Measurements from ENCODE around the gene DCC.

DNA sequence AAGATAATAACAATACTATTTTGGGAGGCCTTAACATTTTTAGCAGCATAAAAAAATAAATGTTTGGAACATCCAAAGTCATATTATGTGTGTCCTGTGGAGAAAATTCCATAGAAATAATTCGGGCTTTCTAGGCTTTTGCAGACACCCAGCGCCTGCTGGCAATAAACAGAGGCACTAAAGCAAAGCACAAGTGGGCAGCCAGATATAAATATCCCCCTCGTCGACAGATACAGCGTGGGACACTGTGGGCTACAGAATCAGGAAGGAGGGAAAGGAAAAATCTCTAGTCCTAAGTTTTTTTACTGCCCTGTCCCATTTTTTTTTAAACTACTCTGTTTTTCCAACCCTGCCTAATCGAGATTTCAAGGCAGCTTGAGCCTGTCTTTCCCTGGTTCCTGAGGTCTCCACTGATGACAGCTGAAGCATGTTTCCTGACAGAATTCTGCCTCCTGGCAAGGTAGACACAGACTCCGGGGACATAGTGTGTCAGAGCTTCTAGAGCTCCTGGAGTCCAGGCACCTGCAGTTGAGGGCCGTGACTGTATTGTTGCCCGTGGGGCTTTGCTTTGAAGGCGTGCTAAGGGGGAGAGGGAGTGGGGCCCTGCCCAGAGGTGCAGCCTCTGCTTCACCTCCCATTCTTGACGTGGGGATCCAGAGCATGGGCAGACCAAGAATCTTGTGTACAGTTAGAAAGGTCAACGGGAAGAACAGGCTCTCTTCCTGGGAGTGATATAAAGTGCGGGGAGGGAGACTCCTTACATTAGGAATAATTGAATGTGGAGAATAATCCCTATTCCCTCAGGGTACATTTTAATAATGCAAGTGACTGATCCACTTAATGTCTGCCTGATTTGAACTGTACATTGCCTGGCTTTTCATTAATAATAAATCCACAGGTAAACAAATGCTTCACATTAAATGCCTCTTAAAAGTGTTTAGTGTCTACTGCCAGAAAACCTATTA lies 232.3 kb downstream of the DCC start:
- TF ChIP-seq CTCF (IDR thresholded peaks at IDR 0.05) (no peak), POLR2A (IDR thresholded peaks at IDR 0.05) (no peak)

Measured in body of pancreas (tissue), 4 donors.